Liver (tissue), 9 donors: ENCODE measurements around the gene CES5A. TPM values are rescaled to one million over a fixed set of nuclear protein-coding genes. Genes with fewer than 3 reads are reported as not detected.
"Not testable (repeated sequence)": the region's sequence is repeated elsewhere in the genome, so short reads cannot be mapped to it uniquely, and the experiment has no call there.

Experiments used
- DNase-seq: peaks from one replicate; pipeline ENCODE4 v3.0.0-alpha.2; 2017; ENCODE audit warnings: low spot score
- H3K27ac ChIP-seq, 2 donors: one replicate each; pipeline ENCODE4 v1.7.0; 2013; ENCODE audit warnings: inconsistent platforms in 2 of 2, low read length in 2 of 2, control low read depth in 1 of 2, low read depth in 1 of 2, mild to moderate bottlenecking in 1 of 2
- H3K27me3 ChIP-seq, 4 donors: one replicate each; pipeline versions ENCODE4 v1.6.1 to v1.7.0; 2013; ENCODE audit warnings: low read length in 3 of 4, inconsistent platforms in 1 of 4, mild to moderate bottlenecking in 1 of 4, moderate library complexity in 1 of 4; ENCODE audit not compliant: control insufficient read depth in 4 of 4, insufficient read depth in 4 of 4
- H3K36me3 ChIP-seq, 4 donors: one replicate each; pipeline versions ENCODE4 v1.6.1 to v1.7.0; 2013; ENCODE audit warnings: low read length in 3 of 4, mild to moderate bottlenecking in 3 of 4, low read depth in 1 of 4, moderate library complexity in 1 of 4; ENCODE audit not compliant: control insufficient read depth in 4 of 4, insufficient read depth in 3 of 4
- H3K4me1 ChIP-seq, 4 donors: one replicate each; pipeline versions ENCODE4 v1.6.1 to v1.7.0; 2013; ENCODE audit warnings: low read length in 3 of 4, mild to moderate bottlenecking in 3 of 4, moderate library complexity in 1 of 4; ENCODE audit not compliant: control insufficient read depth in 4 of 4, insufficient read depth in 4 of 4
- H3K4me3 ChIP-seq, 3 donors: one replicate each; pipeline versions ENCODE4 v1.6.1 to v1.7.0; 2013; ENCODE audit warnings: low read length in 3 of 3, control low read depth in 1 of 3, low read depth in 1 of 3, mild to moderate bottlenecking in 1 of 3
- H3K9ac ChIP-seq, 2 donors: one replicate each; pipeline ENCODE4 v1.7.0; 2013; ENCODE audit warnings: low read length in 2 of 2, mild to moderate bottlenecking in 2 of 2, moderate library complexity in 2 of 2, control low read depth in 1 of 2, low read depth in 1 of 2
- H3K9me3 ChIP-seq, 4 donors: one replicate each; pipeline versions ENCODE4 v1.6.1 to v1.7.0; 2013; ENCODE audit warnings: low read length in 3 of 4; ENCODE audit not compliant: control insufficient read depth in 4 of 4
- ATF3 ChIP-seq: IDR thresholded peaks from 2 replicates; pipeline ENCODE4 v1.6.1; 2016; ENCODE audit warnings: antibody characterized with exemption
- CTCF ChIP-seq: fragments of 150-350 bp; IDR thresholded peaks from 2 replicates; pipeline ENCODE4 v1.5.1; 2017; ENCODE audit warnings: improper control_type of control experiment, low read depth, low read length; ENCODE audit not compliant: missing input control
- EGR1 ChIP-seq, 2 donors: IDR thresholded peaks; 2 replicates each; pipeline ENCODE4 v1.6.1; 2016 to 2018; ENCODE audit warnings: antibody characterized with exemption in 2 of 2, low read depth in 2 of 2
- FOXA1 ChIP-seq: IDR thresholded peaks from 2 replicates; pipeline ENCODE4 v1.6.1; 2016; ENCODE audit warnings: antibody characterized with exemption
- FOXA2 ChIP-seq: IDR thresholded peaks from 2 replicates; pipeline ENCODE4 v1.6.1; 2016; ENCODE audit warnings: antibody characterized with exemption
- GABPA ChIP-seq, 2 donors: IDR thresholded peaks in 1 of 2; conservative IDR thresholded peaks in 1 of 2; 2 replicates each; pipeline ENCODE4 v1.6.1; 2016; ENCODE audit warnings: antibody characterized with exemption in 2 of 2, mild to moderate bottlenecking in 1 of 2, moderate library complexity in 1 of 2
- HNF4A ChIP-seq, 2 donors: conservative IDR thresholded peaks; 2 replicates each; pipeline ENCODE4 v1.6.1; 2016; ENCODE audit warnings: antibody characterized with exemption in 2 of 2, mild to moderate bottlenecking in 2 of 2
- HNF4G ChIP-seq: IDR thresholded peaks from 2 replicates; pipeline ENCODE4 v1.6.1; 2016; ENCODE audit warnings: antibody characterized with exemption
- NR2F2 ChIP-seq: IDR thresholded peaks from 2 replicates; pipeline ENCODE4 v1.6.1; 2016; ENCODE audit warnings: antibody characterized with exemption
- RAD21 ChIP-seq, 2 donors: IDR thresholded peaks; 2 replicates each; pipeline ENCODE4 v1.6.1; 2016; ENCODE audit warnings: antibody characterized with exemption in 2 of 2, mild to moderate bottlenecking in 2 of 2
- REST ChIP-seq: IDR thresholded peaks from 2 replicates; pipeline ENCODE4 v1.6.1; 2016; ENCODE audit warnings: antibody characterized with exemption, mild to moderate bottlenecking
- RXRA ChIP-seq, 2 donors: IDR thresholded peaks; 2 replicates each; pipeline ENCODE4 v1.6.1; 2017 to 2018; ENCODE audit warnings: antibody characterized with exemption in 2 of 2, mild to moderate bottlenecking in 1 of 2
- SP1 ChIP-seq: IDR thresholded peaks from 2 replicates; pipeline ENCODE4 v1.6.1; 2018; ENCODE audit warnings: antibody characterized with exemption, mild to moderate bottlenecking
- TAF1 ChIP-seq: conservative IDR thresholded peaks from 2 replicates; pipeline ENCODE4 v1.6.1; 2016; ENCODE audit warnings: antibody characterized with exemption, mild to moderate bottlenecking
- YY1 ChIP-seq: IDR thresholded peaks from 2 replicates; pipeline ENCODE4 v1.6.1; 2016; ENCODE audit warnings: antibody characterized with exemption, mild to moderate bottlenecking
- ZBTB33 ChIP-seq: IDR thresholded peaks from 2 replicates; pipeline ENCODE4 v1.6.1; 2016; ENCODE audit warnings: antibody characterized with exemption
- WGBS: extraction: QIAGEN DNeasy Blood & Tissue Kit; methylation state at CpG from one replicate; pipeline ENCODE4 v1.1.7; 2013; 5-methylcytosine and 5-hydroxymethylcytosine counted together
- polyA plus RNA-seq, 2 donors: library from polyadenylated mRNA; stranded (reverse) in 1 of 2; unstranded in 1 of 2; fragments of 200-250 nt in 1 of 2; fragments of >200 nt in 1 of 2; fragmentation: Nextera tagmentation in 1 of 2; extraction: Ambion mirVana in 1 of 2; gene quantifications; one replicate each; pipeline versions ENCODE4 v1.2.1 to v1.2.3, GENCODE V29; 2013 to 2015
- total RNA-seq, 2 donors: library from RNA; depleted of rRNA; stranded (reverse); fragments of >200 nt; gene quantifications; one replicate each; pipeline ENCODE4 v1.2.3, GENCODE V29; 2014
- donor health status: healthy.
- donor health status: healthy.
- donor health status: healthy.
- donor health status: healthy.
- donor health status: healthy.

CES5A gene
- total and polyA plus RNA-seq, 4 donors = 0.67 to 1.5 (median 0.96) TPM; not detected in 1

GRCh38 chr16:55809386-55809785 lies 65.8 kb downstream of the CES5A start:
- Histone ChIP-seq H3K27me3 (no peaks in the 10 kb centered on the region), H3K9ac (no peak overlapping the region), H3K36me3 (peaks cover 7 to 36% (median 27%) of the 10 kb centered on the region in 4 donors), H3K27ac (no peak overlapping the region), H3K4me3 (no peak overlapping the region), H3K9me3 (no peaks in the 10 kb centered on the region), H3K4me1 (no peaks in the 10 kb centered on the region)
- DNase-seq = no peak
- TF ChIP-seq RXRA (IDR thresholded peaks at IDR 0.05) = no peak
- TF ChIP-seq SP1 = no peak
- TF ChIP-seq YY1 = no peak
- no peak for TF ChIP-seq HNF4A (conservative IDR thresholded peaks at IDR 0.05)
- TF ChIP-seq NR2F2 = no peak
- no peak for TF ChIP-seq GABPA (IDR thresholded peaks at IDR 0.05 in 1 of 2, conservative IDR thresholded peaks at IDR 0.05 in 1 of 2)
- TF ChIP-seq EGR1 (IDR thresholded peaks at IDR 0.05; ENCODE audit: low read depth in 2 of 2) = no peak
- TF ChIP-seq FOXA2 = no peak
- TF ChIP-seq HNF4G = no peak
- TF ChIP-seq REST = no peak
- TF ChIP-seq FOXA1 = no peak
- TF ChIP-seq CTCF = no peak
- TF ChIP-seq ZBTB33 = no peak
- TF ChIP-seq ATF3 = no peak
- TF ChIP-seq RAD21 (IDR thresholded peaks at IDR 0.05) = no peak
- no peak for TF ChIP-seq TAF1
- 64% methylated on average over 5 of the region's 5 CpGs for WGBS

GRCh38 chr16:55808286-55808685 lies 66.9 kb downstream of the CES5A start:
- no CpG with 5 or more reads among the region's 1 CpG for WGBS
- DNase-seq, H3K27ac ChIP-seq: not testable (repeated sequence)

GRCh38 chr16:55805104-55805503 lies 70.1 kb downstream of the CES5A start:
- not testable (repeated sequence) for H3K27ac ChIP-seq, H3K4me3 ChIP-seq, H3K27me3 ChIP-seq, H3K36me3 ChIP-seq, H3K4me1 ChIP-seq, H3K9ac ChIP-seq, DNase-seq, H3K9me3 ChIP-seq
- WGBS = no CpG with 5 or more reads among the region's 6 CpGs

More at GRCh38 chr16:55808286-55808685, 66.9 kb downstream of the CES5A start:
- not testable (repeated sequence) for H3K27me3 ChIP-seq, H3K9ac ChIP-seq, H3K9me3 ChIP-seq, H3K4me1 ChIP-seq, H3K4me3 ChIP-seq
- peaks cover 7 to 35% (median 25%) of the 10 kb centered on the region in 4 donors for H3K36me3 ChIP-seq

- not testable (repeated sequence) for H3K9me3 ChIP-seq, DNase-seq, H3K27ac ChIP-seq, H3K36me3 ChIP-seq, H3K4me1 ChIP-seq, H3K4me3 ChIP-seq, H3K9ac ChIP-seq, H3K27me3 ChIP-seq
- WGBS = no CpG with 5 or more reads among the region's 8 CpGs
Observed at GRCh38 chr16:55803681-55804080, 71.5 kb downstream of the CES5A start.
